HuH-7.5 (cell line): Measurements from ENCODE around the gene PBX1.
"Not testable (repeated sequence)": the region's sequence is repeated elsewhere in the genome, so short reads cannot be mapped to it uniquely, and the experiment has no call there.

ENCODE experiments used
- DNase-seq: peaks from one replicate; pipeline ENCODE4 v3.0.0; 2011; ENCODE audit warnings: low spot score

The PBX1 gene

DNA sequence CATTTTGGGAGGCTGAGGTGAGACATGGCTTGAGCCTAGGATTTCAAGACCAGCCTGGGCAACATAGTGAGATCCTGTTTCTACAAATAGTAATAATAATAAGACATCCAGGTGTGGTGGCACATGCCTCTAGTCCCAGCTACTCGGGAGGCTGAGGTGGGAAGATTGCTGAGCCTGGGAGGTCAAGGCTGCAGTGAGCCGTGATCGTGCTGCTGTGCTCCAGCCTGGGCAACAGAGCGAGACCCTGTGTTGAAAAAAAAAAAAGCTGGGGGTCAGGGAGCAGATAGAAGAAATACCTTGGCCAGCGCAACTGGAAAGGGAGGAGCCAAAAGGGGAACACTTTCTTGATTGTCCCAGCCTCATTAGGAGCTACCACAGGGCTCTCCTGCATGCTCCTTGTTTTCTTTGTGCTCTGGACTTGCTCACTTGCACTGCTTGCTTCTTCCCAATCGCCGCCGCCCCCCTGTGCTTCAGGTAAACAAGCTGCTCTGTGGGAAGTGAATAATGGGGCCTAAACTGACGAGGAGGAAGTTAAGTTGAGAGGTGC is 31.1 kb downstream of the PBX1 start:
- DNase-seq: no peak

DNA sequence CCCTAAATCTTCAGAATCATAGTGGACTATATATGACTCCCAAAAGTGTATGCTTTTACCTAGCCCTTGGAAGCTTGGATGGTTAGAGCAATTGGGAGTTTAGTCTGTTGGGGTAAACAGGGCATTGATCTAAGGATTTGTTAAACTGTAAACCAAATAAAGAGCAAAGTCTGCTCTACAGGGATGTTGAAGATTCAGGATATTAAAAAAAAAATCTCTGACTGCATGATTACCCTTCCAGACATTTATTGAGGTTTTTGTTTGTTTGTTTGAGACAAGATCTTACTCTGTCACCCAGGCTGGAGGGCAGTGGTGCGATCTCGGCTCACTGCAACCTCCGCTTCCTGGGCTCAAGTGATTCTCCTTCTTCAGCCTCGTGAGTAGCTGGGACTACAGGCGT is 31.6 kb downstream of the PBX1 start:
- DNase-seq: no peak

DNA sequence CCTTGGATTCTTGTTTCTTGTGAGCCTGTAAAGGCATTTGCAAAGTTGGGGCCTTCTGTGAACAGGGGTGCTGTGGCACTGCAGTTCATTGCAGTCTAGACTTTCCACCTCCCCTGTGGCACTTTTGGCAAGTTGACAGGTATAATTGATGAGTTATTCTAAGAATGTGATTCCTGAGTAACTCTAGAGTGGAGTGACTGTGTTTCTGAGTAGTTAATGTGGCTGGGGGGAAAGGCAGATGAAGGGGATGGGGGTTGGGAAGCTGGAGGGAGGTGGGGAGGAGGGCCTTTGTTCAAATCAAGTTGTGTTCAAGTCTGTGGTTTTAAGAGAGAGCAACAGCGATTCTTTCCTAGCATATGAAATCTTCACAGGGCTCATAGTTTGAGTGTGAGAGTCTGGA is 32.9 kb downstream of the PBX1 start:
- DNase-seq: no peak

DNA sequence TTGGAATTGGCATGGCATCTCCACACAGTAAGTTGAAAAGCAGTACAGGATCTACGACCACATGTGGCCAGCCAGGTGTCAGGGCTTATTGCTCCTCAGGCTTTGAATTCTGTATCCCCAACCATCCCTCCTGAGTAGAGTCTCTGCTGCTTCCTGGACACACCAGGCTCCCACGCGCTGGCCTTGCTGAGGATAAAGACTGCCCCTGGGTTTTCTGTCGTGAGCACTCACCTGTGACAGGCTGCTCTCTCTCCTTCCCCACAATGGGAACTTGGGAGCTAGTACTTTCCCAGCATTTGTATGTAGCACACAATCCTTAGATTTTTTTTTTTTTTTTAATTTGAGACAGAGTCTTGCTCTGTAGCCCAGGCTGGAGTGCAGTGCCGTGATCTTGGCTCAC is 33.6 kb downstream of the PBX1 start:
- DNase-seq: no peak

DNA sequence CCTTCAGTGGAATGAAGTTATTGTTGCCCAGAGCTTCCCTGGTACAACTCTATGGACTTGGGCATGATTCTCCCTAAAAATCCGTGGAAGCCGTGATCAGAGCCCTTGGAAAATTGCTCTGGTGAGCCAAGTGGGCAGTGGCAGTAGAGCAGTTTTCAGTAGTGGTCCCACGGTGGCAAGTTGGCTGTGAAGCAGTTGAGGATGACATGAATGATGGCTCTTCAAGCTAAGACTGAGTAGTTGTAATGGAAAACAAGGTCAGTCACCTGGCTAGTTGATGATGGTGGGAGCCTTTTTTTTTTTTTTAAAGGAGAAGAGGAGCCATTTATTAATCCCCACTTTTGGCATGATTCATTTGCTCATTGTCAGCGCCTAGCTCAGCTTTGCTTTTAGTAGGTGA is 36.2 kb downstream of the PBX1 start:
- DNase-seq: no peak

DNA sequence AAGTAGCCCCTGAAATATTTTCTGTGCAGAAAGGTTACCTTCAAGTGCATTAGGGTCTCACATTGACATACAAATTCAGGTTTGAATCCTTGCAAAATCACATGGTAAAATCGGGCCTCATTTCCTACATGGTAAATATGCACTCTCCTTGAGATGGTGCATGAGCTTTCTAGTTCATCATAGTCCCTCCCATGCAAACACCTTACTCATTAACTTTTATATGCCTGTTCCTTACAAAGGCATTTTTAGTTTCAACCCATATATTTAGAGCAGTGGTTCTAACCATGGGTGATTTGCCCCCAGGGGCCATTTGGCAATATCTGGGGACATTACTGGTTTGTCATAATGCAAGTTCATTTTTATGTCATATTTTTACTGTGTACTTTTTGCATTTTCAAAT is 37.2 kb downstream of the PBX1 start:
- DNase-seq: no peak

DNA sequence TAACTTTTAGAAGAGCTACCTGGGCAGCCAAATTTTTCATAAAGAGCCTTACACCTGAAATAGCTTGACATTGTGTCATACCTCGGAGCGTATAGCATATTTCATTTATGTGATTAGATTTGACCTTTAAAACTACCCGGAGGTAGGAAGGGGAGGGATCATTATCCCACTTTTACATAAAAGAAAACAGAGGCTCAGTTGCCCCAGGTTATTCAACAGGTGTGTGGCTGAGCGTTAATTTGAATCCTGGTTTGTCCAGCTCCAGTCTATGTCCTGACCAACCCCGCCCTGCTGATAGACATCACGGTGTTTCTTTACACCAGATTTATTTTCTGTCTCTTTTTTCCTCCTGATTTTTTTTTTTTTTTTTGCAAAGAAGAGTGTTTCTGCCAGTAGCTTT is 39.7 kb downstream of the PBX1 start:
- DNase-seq: no peak

DNA sequence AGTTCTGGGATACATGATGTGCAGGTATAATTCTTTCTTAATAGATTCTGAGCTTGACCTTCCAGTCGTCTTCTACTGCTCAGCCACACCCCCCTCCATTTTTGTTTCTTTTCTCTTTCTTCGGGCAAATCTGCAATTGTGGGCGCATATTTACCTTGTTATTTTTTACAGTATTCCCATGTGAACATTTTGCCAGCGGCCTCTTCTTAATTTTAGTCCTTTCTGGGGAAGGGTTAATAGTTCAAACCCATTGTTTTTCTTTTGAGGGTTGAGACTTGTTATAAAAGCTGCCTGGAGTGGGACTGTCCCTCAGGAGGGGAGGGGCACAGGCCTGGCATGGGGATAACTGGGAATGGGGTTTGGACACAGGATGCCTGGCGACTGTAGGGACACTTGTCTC is 40.3 kb downstream of the PBX1 start:
- no peak for DNase-seq

DNA sequence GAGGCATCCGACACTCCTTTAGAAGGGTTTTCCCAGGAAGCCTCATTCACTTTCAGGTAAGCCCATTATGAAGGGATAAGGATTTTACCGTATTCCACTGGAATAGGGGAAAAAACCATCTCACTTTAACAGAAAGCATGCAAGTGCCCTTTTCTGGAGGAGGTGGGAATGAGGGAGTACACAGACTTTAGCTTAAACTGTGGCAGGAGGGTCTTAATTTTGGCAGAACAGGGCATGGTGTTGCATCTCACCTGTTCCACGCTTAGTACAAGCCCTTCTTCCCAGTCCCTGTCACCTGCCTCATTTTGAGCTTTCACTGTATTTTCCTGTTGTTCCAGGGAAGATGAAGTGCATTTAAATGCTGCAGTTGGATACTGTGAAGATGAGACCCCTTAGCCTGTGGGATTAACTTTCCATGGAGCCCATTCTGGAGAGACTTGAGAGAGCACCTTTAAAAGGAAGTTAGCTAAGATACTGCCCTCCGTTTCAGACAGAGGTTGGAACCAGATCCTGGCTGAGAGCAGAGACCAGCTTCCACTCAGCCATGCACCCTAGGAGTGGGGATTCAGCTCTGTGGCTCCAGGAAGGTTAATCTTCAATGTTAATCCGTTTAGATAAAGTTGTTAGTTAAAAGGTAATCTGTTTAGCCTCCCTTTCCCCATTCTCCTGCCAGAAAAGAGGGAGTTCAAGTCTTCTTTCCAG is 42.6 kb downstream of the PBX1 start:
- DNase-seq: no peak

DNA sequence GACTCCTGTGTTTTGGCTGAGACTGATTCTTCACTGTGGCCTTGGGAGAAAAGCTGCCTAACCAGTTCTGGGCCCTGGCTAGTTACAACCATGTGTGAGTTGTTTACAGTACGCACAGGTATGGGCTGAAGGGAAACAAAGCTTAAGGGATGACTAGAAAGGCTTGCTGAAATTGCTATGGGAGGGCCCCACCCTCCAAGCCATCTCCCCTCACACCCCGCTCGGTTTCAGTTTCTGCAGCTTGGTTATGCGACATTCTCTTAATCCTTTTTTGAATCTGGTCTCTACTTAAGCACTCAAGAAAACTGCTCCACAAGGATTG is 43.1 kb downstream of the PBX1 start:
- DNase-seq: no peak

DNA sequence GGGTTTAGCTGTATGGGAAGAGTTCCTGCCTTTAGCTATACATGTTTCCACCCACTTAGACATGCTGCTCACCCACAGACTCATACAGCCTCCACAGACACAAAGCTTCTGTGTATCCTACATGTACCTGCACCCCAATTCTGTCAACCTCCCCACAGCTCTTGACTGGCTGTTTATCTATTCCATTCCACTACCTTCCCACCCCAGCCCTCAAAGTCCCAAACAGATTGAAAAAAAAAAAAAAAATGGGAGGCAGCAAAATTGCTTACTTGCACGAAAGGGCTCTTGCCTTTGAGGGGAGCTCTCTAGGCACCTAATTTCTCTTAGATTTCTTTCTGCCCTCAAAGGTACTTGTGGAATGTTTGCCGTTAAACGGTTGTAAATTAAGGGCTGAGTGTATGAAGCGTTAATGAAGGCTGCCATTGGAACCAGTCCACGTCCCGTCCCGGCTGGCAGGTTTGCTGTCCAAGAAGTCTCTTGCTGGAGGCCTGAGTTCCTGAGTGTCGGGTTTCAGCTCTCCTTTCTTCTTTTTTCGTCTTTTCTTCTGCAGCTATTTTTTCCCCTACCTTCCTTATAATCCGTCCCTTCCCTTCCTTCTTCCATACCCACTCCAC is 43.6 kb downstream of the PBX1 start:
- no peak for DNase-seq

DNA sequence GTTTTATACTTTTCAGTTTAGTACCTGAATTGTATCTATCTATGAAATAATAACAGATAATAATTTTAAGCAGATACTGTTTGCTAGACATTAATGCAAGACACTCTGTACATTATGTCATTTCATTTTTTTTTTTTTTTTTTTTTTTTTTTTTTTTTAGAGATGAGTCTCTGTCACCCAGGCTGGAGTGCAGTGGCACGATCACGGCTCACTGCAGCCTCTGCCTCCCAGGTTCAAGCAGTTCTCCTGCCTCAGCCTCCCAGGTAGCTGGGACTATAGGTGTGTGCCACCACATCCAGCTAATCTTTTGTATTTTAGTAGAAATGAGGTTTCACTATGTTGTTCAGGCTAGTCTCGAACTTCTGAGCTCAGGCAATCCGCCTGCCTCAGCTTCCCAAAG is 44.8 kb downstream of the PBX1 start:
- not testable (repeated sequence) for DNase-seq

DNA sequence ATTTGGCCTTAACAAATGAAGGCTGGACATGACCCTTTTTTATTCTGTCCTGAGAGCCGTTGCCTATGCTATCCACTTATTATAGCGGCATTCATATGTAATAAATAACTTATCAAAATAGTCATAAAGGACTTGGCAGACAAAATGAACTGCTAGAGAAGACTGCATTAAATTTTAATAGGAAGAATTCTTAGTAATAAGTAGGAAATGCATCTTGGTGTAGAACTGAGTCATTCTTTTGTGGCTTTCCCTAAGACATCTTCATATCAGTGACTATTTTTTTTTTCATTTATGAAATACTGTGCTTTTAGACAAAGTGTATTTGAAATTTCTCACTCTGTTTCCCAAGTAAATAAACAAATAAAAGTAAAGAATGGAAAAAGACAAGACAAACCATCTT is 45.6 kb downstream of the PBX1 start:
- no peak for DNase-seq

DNA sequence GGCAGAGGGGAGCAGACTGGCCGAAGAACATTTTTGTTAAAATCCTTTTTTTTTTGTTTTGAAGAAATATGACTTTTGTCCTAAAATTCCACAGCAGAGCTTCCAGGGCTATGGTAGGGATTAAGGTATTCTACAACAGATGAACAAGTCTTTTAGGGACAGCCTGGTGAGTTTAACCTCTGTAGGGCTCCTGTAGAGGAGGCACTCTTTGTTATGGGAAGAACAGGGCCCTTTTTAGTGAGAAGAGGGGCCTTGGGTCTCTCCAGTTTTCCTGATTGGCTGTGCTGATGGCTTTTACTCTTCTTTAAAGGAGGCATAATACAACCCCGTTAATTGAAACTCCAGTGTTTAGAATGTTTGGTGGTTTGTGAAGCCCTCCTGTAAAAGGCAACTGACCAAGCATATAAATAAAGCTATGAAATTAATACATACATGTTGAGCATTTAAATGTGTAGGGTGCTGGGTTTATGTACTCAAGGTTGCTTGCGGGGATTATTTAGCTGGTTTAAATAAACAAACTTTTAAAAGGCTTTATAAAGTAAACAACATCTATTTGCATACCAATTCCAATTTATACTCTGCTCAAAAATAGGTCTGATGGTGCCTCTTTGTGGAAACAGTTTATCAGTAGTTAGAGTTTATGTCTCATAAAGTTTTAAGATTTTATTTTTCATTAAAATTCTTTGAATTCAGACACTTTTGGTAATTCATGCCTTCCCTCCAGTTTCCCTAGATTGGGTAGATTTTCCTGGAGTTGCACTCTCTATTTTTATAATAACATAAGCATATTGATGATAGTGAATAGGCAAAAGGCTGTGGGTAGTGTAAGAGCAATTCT is 46.5 kb downstream of the PBX1 start:
- DNase-seq: no peak

DNA sequence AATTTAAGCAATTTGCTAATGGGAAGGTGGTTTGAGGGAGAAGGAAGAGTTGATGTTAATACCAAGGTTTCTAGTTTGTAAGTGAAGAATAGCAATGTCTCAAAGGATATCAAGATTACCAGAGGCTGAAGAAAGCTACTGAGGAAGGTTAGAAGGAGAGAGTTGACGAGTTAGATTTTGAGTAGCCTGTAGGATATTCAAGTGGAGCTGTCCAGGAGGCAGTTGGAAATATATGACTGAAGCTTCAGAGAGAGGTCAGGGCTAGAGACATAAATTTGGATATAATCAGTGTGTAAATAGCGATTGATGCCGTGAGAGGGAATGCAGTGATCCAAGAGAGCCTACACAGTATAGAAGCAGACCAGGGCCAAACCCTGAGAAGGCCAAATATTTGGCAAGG is 48.4 kb downstream of the PBX1 start:
- no peak for DNase-seq

DNA sequence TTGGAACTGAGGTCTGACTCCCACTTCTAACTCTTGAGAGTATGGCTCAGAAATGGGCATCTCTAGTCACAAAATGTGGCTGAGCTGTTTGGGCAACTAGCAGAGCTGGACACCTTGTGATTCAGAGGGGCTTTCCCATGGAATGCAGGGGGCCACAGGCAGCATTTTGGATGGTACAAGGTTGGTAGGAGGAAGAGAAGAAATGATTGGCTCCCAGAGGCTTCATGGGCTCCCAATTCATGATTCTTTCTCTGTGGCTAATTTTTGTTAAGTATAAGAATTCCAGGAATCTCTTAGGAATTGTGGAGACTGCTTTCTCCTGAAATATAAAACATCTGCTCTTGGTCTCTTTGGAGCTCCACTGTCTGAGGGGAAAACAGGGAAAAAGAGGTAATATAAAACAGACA is 49.7 kb downstream of the PBX1 start:
- DNase-seq: no peak

DNA sequence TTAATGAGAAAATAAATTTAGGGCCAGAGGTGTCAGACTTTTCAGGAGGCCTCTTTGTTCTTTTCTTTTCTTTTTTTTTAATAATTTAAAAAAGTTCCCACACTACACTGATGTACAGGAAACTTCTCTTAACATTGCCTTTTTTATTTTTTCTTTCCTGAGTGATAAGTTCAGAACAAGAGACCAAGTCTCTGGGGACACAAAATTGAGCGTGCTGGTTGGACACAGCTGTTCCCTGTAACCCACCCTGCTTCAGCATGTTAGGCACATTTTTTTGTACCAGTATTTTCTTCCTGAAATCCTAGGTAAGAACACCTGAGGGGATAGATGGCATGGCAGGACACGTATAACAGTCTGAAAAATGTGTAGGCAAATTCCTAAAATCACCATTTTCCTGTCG is 50.1 kb downstream of the PBX1 start:
- DNase-seq: no peak

DNA sequence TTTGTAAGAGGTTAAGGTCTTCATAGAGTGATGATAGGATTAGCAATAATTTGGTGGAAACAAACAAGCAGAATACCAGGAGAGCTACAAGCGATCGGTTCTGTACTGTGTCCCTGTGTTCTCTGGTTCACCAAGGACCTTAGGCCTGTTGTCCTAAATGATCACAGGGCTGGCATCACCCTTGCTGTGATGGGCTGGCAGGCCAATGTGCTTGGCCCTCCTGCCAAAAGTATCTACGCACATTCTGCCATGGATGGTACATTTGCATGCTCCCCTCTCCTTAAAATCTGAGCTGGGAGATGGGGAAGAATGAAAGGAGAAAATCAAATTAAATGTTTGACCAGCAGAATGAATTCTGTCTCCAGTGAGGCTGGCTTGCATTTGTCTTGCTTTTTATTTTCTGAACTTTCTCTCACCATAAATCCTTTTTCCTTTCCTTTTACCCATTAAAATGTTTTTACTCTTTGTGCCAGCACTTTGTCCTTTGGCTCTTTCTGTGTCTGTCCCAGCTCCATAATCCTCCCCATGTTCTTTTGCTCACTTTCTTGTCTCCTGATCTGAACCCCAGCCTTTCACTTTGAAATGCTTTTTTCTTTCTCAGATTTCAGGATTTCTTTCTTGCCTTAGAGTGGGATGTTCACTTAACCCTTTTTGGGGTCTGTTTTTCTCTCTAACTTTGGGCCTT is 51.7 kb downstream of the PBX1 start:
- no peak for DNase-seq

DNA sequence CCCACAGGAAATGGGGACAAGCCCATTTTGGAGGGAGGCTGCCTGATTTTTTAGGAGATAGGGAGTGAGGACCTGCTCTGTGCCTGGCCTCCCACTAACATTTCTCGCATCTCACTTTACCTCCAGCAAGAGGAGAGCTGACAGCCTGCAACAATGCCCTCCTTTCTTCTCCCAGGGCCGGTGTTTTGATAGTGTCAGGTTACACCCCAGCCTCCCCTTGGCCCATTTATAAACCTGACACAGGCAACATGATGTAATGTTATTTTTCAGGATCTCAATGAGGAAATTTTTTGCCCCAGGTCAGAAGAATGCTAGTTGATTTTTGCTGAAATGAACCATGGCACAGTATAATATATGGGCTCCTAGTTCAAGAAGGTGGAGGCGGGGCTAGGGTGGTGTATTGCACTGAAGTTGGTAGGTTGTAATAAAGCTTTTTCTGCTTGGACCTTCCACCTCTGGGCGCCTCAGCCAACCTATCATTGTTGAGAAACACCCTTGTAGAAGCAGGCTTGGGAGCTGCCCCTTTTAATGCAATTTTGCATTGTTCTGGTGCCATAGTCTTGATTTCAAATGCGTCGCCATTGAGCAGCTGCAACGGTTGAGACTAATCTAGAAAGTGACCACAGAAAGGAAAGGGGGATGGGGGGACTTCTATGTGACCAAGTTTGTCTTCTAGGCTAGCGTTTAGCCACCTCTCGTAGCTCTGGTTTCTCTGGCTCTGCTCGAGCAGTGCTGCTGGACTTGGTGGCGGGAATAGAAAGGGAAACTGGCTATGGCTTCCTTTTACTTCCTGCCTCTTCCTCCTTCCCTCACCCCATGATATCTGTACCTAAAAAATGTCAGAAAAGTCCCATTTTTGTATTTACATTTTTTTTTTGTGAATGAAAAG is 53.0 kb downstream of the PBX1 start:
- peak; percentile 63 for DNase-seq

DNA sequence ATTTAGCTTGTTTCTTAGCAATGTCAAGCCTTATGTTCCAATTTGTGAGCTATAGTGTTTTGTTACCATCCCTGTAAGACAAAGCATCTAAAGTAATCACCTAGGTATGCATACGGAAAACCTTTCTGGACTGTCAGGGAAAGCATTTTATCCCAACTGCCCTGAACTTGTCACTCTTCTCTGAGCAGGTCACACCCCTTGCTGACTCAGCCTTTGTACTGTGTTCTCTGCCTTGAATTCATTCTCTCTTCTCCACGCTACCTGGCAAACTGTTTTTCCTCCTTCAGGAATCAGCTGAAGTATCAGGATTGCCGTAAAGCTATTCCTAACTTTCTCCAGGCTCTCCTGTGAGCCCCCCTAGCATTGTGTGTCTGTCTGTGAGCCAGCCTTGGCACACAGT is 54.2 kb downstream of the PBX1 start:
- no peak for DNase-seq

DNA sequence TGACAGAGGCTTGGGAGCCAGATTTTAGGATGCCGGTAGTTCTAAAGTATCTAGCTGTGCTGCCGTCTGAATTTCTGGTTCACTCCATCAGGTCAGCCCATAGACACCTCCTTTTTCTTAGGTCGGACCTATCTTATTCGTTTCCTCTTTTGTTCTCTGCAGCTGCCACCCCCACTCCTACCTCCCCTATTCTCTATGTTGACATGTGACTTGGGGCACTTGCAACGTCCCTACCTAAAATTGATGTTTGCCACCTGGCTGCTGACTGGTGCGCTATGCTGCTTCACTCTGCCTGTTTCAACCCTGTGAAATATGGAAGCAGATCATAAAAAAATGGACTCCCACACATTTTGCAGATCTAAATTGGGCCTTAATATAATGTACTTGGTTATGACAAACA is 55.3 kb downstream of the PBX1 start:
- DNase-seq: no peak
